T47D (cell line): Measurements from ENCODE around the gene NIPSNAP2.
"Not testable (repeated sequence)": the region's sequence is repeated elsewhere in the genome, so short reads cannot be mapped to it uniquely, and the experiment has no call there.

ENCODE experiments used
- DNase-seq, 2 experiments: peaks; one replicate each; pipeline versions ENCODE4 v3.0.0 to v3.0.0-alpha.2; 2011 to 2012; ENCODE audit warnings: low read depth in 1 of 2, low spot score in 1 of 2
- JUND ChIP-seq: IDR thresholded peaks from 2 replicates; pipeline ENCODE4 v1.6.1; 2012; ENCODE audit warnings: low read depth
- in situ Hi-C: cut with HindIII; loops from 2 replicates; pipeline ENCODE4 v1.10.0; 2016; ENCODE audit warnings: low sequenced_read_pairs, low pct_unique_long_range_greater_than_20kb

The NIPSNAP2 gene

DNA sequence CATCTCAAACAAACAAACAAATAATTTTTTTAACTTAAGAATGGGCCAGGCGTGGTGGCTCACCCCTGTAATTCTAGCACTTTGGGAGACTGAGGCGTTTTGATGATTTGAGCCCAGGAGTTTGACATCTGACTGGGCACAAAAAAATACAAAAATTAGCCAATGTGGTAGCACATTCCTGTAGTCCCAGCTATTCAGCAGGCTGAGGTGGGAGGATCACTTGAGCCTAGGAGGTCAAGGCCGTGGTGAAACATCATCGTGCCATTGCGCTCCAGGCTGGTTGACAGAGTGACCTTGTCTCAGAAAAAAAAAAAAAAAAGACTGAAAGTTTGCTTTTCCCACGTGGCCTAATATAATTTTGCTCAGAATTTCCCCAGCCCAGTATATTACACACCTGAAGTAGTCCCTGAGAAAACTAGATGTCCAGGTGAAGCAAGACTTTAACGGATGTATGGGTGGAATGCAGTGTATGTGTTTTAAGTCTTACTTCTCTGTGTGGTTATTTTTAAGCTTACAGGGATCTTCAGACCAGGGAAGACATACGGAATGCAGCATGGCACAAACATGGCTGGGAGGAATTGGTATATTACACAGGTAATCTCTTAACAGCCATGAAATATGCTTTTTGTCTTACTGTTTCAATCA, 32.6 kb downstream of the NIPSNAP2 start:
- TF ChIP-seq JUND = no peak

DNA sequence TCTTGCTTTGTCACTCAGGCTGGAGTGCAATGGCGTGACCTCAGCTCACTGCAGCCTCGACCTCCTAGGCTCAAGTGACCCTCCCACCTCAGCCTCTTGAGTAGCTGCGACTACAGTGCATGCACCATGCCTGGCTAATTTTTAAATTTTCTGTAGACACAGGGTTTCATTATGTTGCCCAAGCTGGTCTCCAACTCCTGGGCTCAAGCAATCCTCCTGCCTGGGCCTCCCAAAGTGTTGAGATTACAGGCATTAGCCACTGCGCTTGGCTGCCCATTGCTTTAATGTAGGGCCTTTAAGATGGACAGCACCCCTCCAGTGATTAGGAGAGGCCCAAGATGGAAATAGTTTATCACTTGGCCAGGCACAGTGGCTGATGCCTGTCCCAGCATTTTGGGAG, 39.4 kb downstream of the NIPSNAP2 start:
- in situ Hi-C loops = no loop called here
- no peak for TF ChIP-seq JUND
- no peak for DNase-seq

More for the DNA sequence above, 32.6 kb downstream of the NIPSNAP2 start:
- no peak for DNase-seq
- in situ Hi-C loops = no loop called here

DNA sequence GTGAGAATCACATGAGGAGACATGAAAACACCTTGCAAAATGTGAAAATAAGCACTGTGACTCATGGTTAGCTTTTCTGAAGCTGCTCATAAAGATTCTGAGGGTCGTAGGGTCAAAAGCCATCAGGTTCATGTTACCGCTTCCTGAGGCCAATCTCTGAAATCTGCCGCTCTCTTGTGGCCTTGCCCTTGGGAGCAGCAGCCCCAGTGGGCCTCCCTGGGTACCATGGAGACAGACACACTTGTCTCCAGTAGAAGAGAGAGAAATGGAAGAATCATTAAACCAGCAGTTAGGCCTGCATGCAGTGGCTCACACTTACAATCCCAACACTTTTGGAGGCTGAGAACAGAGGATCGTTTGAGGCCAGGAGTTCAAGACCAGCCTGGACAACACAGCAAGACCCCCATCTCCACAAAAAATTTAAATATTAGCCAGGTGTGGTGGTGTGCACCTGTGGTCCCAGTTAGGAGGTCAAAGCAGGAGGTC, 42.8 kb downstream of the NIPSNAP2 start:
- TF ChIP-seq JUND = no peak
- DNase-seq = no peak
- in situ Hi-C loops = no loop called here

DNA sequence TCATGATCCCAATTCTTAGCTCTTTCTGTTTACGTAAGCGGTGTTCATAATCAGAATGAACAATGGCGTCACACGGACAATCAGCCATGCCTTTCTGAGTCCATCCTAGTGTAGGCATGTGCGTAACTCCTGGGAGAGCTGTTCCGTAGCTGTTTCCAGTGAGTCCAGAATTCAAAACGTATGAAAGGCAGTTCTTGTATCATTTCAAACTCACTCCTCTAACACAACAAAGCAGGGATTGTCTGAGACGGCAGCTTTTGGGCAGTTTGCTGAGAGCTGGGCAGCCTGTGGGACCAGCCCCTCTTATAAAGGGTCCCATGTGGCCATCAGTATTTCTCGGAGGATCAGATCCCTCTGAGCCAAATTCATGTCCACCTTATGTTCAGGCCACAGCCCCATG, 43.5 kb downstream of the NIPSNAP2 start:
- no peak for DNase-seq
- TF ChIP-seq JUND = no peak
- in situ Hi-C loops = no loop called here

DNA sequence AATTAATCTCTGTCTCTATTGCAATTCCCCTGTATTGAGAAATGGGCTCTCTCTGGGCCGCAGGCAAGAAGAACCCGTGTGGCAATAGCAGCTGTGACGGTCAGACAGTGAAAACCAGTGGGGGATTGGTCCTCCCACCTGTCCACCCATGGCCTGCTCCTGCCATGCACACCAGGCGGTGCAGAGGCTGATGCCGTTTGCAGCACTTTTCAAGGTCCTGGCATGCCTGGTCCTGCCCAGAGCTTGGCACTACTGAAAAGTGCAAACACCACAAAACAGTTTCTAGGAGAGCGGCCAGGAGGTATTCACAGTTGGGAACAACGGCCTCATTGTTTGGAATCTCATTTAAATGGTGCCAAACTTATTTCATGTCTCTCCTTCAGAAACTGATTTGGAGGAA, 45.3 kb downstream of the NIPSNAP2 start:
- in situ Hi-C loops = no loop called here
- TF ChIP-seq JUND = no peak

DNA sequence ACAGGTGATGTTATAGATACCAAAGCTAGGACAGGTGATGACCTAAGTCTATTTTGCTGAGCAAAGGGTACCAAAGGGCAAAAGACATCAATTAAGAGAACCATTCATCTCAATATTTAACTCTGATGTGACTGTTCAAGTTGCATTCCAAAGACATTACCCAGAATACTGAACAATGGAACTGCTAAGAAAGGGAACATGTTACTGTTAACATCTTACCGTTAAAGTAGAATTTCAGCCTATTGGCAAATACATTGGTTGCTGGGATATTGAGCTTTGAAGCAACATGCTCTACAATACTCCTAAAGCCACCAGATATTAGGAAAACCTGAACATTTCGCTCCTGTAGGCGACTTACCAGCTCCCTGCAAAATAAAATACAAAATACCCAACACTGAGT, 52.6 kb downstream of the NIPSNAP2 start:
- in situ Hi-C loops, DNase-seq: not testable (repeated sequence)

More for the DNA sequence above, 45.3 kb downstream of the NIPSNAP2 start:
- peak in 1 of 2 experiments; percentile 96 for DNase-seq

DNA sequence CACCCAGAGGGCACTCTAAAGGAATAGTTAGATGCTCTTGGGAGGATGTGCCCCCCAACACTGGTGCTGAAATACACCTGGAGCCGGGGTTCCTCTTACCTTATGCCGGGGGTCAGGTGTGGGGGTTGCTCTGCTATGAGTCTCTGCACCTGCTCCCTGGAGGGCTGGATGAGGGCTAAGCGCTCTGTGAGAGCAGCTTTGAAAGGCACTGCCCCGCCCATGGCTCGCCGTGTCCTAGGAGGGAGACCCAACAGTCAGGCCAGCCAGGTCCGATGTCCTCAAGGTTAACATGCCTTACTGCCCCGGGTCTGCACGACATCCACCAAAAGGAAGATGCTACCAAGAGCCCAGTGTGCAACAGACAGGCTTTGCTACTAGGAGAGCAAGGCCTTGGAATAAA, 55.1 kb downstream of the NIPSNAP2 start:
- in situ Hi-C loops = no loop called here
- DNase-seq = no peak
- TF ChIP-seq JUND = no peak

DNA sequence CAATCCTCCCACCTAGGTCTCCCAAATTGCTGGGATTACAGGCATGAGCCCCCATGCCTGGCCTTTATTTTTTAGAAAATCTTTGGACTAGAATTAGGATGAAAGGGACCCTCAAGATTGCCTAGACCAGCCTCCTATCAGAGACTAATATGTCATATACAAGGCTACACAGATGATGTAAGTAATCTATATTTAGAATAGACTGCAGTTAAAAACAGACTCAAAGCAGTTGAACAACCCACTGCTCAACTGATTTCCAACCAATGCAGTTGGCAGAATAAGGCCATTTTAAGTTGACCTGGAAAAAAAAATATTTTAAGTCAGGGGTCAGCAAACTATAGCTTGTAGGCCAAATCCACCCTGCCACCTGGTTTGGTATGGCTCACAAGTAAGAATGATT, 59.1 kb downstream of the NIPSNAP2 start:
- in situ Hi-C loops = no loop called here

DNA sequence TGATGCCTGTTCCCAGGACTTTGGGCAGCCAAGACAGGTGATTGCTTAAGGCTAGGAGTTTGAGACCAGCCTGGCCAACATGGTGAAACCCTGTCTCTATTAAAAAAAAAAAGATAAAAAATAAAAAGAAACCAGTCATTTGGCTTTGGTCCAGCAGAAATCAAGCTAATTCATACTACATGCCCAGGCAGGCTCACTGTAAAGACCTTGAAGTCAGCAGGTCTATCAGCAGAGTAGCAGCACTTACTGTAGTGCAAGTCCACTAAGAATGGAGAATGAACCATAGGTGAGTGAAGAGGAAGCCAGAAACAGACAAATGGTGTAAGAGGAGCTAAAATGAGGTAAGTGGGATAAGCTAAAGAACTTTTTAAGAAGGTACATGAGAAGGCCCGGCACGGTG, 62.2 kb downstream of the NIPSNAP2 start:
- no peak for DNase-seq
- TF ChIP-seq JUND = no peak
- in situ Hi-C loops = no loop called here

More for the DNA sequence above, 59.1 kb downstream of the NIPSNAP2 start:
- no peak for DNase-seq
- no peak for TF ChIP-seq JUND

DNA sequence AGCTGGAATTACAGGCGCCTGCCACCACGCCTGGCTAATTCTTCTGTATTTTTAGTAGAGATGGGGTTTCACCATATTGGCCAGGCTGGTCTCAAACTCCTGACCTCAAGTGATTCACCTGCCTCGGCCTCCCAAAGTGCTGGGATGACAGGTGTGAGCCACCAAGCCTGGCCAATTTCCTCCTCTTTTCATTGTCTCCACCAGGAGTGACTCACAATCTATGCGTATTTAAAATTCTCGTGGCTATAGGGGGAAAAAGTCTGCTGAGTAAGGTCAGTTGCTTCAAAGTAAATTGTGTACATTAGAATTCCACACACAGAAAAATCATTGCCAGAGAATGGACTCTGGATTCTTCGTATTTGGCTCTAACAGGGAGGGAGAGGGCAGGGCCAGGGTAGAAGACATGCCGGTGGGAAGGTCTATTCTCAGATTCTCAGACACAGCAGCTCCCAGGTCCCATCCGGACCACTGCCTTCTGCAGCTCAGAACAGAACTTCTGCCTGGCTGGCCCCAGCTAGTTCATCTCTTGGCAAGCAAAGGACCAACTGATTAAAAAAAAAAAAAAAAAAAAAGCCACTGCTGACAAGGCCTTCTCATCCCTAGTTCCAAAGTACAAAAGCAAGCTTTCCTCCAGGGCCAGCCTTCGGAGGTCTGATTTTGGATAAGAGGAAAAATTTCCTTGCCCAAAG, 64.7 kb downstream of the NIPSNAP2 start:
- DNase-seq = peak in 1 of 2 experiments; percentile 32
- in situ Hi-C loops = no loop called here
- no peak for TF ChIP-seq JUND

DNA sequence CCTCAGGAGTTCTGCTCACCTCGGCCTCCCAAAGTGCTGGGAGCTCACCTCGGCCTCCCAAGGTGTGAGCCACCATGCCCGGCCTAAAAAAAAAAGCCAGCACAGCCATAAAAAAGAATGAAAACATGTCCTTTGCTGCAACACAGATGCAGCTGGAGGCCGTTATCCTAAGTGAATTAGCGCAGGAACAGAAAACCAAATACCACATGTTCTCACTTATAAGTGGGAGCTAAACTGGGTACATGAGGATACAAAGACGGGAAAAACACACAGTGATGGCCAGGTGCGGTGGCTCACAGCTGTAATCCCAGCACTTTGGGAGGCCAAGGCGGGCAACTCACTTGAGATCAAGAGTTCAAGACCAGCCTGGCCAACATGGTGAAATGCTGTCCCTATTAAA, 66.0 kb downstream of the NIPSNAP2 start:
- in situ Hi-C loops = no loop called here

DNA sequence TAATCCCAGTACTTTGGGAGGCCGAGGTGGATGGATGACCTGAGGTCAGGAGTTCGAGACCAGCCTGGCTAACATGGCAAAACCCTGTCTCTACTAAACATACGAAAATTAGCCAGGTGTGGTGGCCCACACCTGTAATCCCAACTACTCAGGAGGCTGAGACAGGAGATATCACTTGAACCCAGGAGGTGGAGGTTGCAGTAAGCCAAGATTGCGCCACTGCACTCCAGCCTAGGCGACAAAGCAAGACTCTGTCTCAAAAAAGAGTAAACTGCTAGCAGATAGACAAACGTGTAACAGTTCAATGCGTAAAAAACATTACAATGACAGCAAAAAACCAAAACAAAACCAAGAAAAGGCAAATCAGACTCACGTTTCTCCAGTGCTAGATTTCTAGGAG, 67.2 kb downstream of the NIPSNAP2 start:
- in situ Hi-C loops, DNase-seq: not testable (repeated sequence)

More for the DNA sequence above, 66.0 kb downstream of the NIPSNAP2 start:
- TF ChIP-seq JUND = no peak
- DNase-seq = no peak

DNA sequence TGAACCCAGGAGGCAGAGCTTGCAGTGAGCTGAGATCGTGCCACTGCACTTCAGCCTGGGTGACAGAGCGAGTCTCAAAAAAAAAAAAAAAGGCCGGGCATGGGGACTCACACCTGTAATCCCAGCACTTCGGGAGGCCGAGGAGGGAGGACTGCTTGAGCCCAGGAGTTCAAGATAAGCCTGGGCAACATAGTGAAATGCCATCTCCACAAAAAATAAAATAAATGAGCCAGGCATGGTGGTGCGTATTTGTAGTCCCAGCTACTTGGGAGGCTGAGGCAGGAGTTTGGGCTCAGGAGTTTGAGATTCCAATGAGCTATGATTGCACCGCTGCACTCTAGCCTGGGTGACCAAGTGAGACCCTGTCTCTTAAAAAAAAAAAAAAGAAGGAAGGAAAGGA, 68.2 kb downstream of the NIPSNAP2 start:
- in situ Hi-C loops, DNase-seq: not testable (repeated sequence)
